Activated CD4-positive, alpha-beta memory T cell treated with anti-CD3 and anti-CD28 coated beads, Interleukin-2, amount 10 ng/mL, durations not matched to agents 7 days and 5 days (primary cell): ENCODE measurements around the gene PGLYRP4. TPM values are rescaled to one million over a fixed set of nuclear protein-coding genes. Genes with fewer than 3 reads are reported as not detected.

Source experiments
- CTCF ChIA-PET: fragments of 350-600 bp; sonication (Branson Sonifier 250); formaldehyde crosslinking; loops from one replicate; lab custom pipeline; 2021; ENCODE audit warnings: antibody characterized with exemption, inconsistent platforms; lab: Charles Lee
- POLR2A ChIA-PET: fragments of 350-600 bp; sonication (Branson Sonifier 250); formaldehyde crosslinking; loops from one replicate; lab custom pipeline; 2021; ENCODE audit warnings: antibody characterized with exemption; lab: Charles Lee
- DNase-seq: peaks from one replicate; pipeline ENCODE4 v3.0.0-alpha.2; 2020
- H3K27ac Mint-ChIP-seq: one replicate; pipeline ENCODE4 v1.8.0; 2021; ENCODE audit warnings: mild to moderate bottlenecking, mixed read lengths
- H3K27me3 Mint-ChIP-seq: one replicate; pipeline ENCODE4 v1.8.0; 2021; ENCODE audit warnings: mixed read lengths
- H3K36me3 Mint-ChIP-seq: one replicate; pipeline ENCODE4 v1.8.0; 2021; ENCODE audit warnings: low read depth, mixed read lengths
- H3K4me1 Mint-ChIP-seq: one replicate; pipeline ENCODE4 v1.8.0; 2021; ENCODE audit warnings: mixed read lengths
- H3K4me3 Mint-ChIP-seq: one replicate; pipeline ENCODE4 v1.8.0; 2021; ENCODE audit warnings: mild to moderate bottlenecking, mixed read lengths
- H3K9me3 Mint-ChIP-seq: one replicate; pipeline ENCODE4 v1.8.0; 2021; ENCODE audit warnings: mixed read lengths
- total RNA-seq, 2 experiments: library from RNA; stranded (reverse); gene quantifications; one replicate each; pipeline ENCODE4 v1.2.3, GENCODE V29; 2021

Gene PGLYRP4
- total RNA-seq: not detected

DNA sequence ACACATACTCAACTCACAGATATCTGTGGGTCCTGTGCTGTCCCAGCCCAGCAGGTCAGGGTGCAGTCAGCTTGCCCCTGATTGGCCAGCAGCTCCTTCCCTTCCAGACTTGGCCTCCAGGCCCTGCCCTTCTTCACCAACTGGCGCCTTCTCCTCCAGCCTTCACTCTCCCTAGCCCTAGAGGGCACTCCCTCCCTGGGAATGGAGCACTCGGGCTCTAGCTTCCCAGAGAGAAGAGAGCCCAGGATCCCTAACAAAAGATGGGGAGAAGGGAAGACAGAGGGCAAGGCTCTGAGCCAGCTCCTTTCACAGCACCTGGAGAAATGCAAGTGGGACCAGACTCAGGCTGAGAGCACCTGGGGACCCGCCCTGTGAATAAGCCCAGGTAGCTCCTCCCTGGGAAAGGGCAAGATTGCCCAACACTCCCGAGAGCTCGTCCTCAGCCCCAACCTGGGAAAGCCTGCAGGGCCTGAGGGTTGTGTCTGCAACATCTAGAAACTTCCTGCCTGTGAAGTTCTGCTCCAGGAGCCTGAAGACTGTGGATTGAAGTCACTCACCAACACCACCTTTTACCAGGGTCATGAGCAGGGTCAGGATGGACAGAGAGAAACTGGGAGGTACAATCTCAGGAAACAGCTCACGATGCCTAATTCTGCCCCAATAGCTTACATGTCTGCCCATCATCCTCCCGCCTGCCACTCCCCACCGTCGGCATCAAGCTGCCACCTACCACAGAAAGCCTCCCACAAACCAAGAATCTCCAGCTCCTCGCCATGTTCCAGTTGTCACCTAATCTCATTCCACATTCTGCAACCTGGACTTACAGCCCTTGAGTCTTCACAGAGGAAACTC lies at the start of gene PGLYRP4:
Gene PGLYRP4, minus strand, starts transcription at position 331 of the 852 bp plus-strand sequence. CDS start 909 bp downstream, outside the sequence.
- Mint-ChIP-seq H3K9me3 (no peaks in the 10 kb centered on the region), H3K27me3 (peaks cover 29% of the 10 kb centered on the region), H3K4me3 (no peak within 1 kb of the TSS), H3K4me1 (peaks cover 17% of the 10 kb centered on the region), H3K27ac (no peak within 1 kb of the TSS), H3K36me3 (no peaks in the 10 kb centered on the region)
- no peak for DNase-seq
- CTCF ChIA-PET: interaction anchor here (1.5 kb wide), 1 partner anchor 146 kb away, joined by 6 read pairs; no protein-coding TSS in a partner anchor
- POLR2A ChIA-PET: no interaction called here

GRCh38 chr1:153397924-153398651 lies 49.4 kb upstream of the PGLYRP4 start:
- H3K4me3 Mint-ChIP-seq: no peak overlapping the region

GRCh38 chr1:153397051-153397923 lies 48.6 kb upstream of the PGLYRP4 start:
- Mint-ChIP-seq H3K36me3 (no peaks in the 10 kb centered on the region), H3K27me3 (peaks cover 18% of the 10 kb centered on the region), H3K4me1 (no peaks in the 10 kb centered on the region), H3K27ac (no peak overlapping the region), H3K4me3 (no peak overlapping the region), H3K9me3 (no peaks in the 10 kb centered on the region)
- no peak for DNase-seq
- POLR2A ChIA-PET: no interaction called here
- CTCF ChIA-PET: no interaction called here

More at GRCh38 chr1:153397924-153398651, 49.4 kb upstream of the PGLYRP4 start:
- Mint-ChIP-seq H3K36me3 (no peaks in the 10 kb centered on the region), H3K4me1 (no peaks in the 10 kb centered on the region), H3K27me3 (peaks cover 15% of the 10 kb centered on the region), H3K27ac (no peak overlapping the region), H3K9me3 (no peaks in the 10 kb centered on the region)
- no peak for DNase-seq
- POLR2A ChIA-PET: no interaction called here
- CTCF ChIA-PET: no interaction called here

- ChIA-PET POLR2A (no interaction called here), CTCF (no interaction called here)
- Mint-ChIP-seq H3K4me3 (no peak overlapping the region), H3K4me1 (no peaks in the 10 kb centered on the region), H3K36me3 (no peaks in the 10 kb centered on the region), H3K9me3 (no peaks in the 10 kb centered on the region), H3K27ac (no peak overlapping the region), H3K27me3 (peaks cover 16% of the 10 kb centered on the region)
- DNase-seq: no peak
Observed at GRCh38 chr1:153396461-153396860, 47.8 kb upstream of the PGLYRP4 start.

GRCh38 chr1:153395776-153396175 lies 47.1 kb upstream of the PGLYRP4 start:
- Mint-ChIP-seq H3K4me3 (no peak overlapping the region), H3K4me1 (no peaks in the 10 kb centered on the region), H3K36me3 (no peaks in the 10 kb centered on the region), H3K27ac (no peak overlapping the region), H3K9me3 (no peaks in the 10 kb centered on the region), H3K27me3 (peaks cover 15% of the 10 kb centered on the region)
- ChIA-PET POLR2A (no interaction called here), CTCF (no interaction called here)
- DNase-seq: no peak

DNA sequence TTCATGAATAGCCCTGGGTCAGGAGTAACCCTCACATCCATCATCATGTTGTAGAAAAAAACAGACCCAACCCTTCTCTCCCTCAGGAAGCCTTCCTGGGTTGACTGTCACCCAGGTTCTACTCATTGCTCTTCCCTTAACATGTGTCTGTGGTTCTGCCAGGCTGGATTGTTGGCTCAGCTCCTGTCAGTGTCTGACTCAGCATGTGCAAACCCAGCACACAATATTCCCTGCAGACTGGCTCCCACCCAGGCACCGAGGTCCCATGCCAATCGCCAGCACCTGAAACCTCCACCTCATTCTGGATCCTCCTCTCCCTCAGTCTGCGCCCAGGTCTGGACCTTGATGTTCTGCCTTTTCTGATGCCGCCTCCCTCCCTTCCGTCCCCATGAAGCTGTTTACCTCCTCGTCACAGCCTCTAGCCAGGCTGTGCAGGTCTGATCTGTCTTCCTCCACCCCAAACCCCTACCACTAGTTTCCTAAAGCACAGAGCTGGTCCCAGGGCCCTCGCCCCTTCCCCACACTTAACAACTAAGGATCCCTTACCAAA lies 46.6 kb upstream of the PGLYRP4 start:
- no peak for DNase-seq
- Mint-ChIP-seq H3K36me3 (no peaks in the 10 kb centered on the region), H3K4me3 (no peak overlapping the region), H3K9me3 (no peaks in the 10 kb centered on the region), H3K27me3 (peaks cover 15% of the 10 kb centered on the region), H3K27ac (no peak overlapping the region), H3K4me1 (no peaks in the 10 kb centered on the region)
- ChIA-PET POLR2A (no interaction called here), CTCF (no interaction called here)

- no peak for DNase-seq
- H3K36me3 Mint-ChIP-seq: no peaks in the 10 kb centered on the region
- POLR2A ChIA-PET: no interaction called here
- no peak overlapping the region for H3K4me3 Mint-ChIP-seq
- no peaks in the 10 kb centered on the region for H3K4me1 Mint-ChIP-seq
- H3K27me3 Mint-ChIP-seq: peaks cover 17% of the 10 kb centered on the region
- CTCF ChIA-PET: no interaction called here
- H3K27ac Mint-ChIP-seq: no peak overlapping the region
- H3K9me3 Mint-ChIP-seq: no peaks in the 10 kb centered on the region
Observed at GRCh38 chr1:153394391-153394790, 45.8 kb upstream of the PGLYRP4 start.

DNA sequence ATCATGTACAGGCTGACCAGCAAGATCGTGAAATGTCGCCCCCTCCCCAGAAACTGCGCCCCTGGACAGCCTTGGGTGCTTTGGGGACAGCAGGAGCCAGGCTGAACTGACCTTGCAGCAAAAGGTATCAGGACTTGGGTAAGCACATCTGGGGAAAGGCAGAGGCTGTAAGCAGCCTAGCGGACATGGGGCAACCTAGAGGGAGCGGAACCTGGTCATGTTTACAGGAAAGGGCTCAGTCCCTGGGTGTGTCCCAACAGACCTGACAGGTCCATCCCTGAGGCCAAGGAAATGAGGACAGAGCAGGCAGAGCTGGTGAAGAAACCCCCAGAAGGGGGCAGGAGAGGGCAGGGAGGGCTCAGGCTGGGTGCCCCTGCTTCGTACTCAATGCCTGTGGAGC lies 45.3 kb upstream of the PGLYRP4 start:
- no peak overlapping the region for H3K27ac Mint-ChIP-seq
- peaks cover 20% of the 10 kb centered on the region for H3K27me3 Mint-ChIP-seq
- H3K9me3 Mint-ChIP-seq: no peaks in the 10 kb centered on the region
- POLR2A ChIA-PET: no interaction called here
- no peaks in the 10 kb centered on the region for H3K4me1 Mint-ChIP-seq
- no peaks in the 10 kb centered on the region for H3K36me3 Mint-ChIP-seq
- H3K4me3 Mint-ChIP-seq: no peak overlapping the region
- CTCF ChIA-PET: no interaction called here
- DNase-seq: no peak

GRCh38 chr1:153392822-153393221 lies 44.2 kb upstream of the PGLYRP4 start:
- H3K4me3 Mint-ChIP-seq: no peak overlapping the region
- H3K27me3 Mint-ChIP-seq: peaks cover 20% of the 10 kb centered on the region
- POLR2A ChIA-PET: no interaction called here
- no peaks in the 10 kb centered on the region for H3K36me3 Mint-ChIP-seq
- no peak overlapping the region for H3K27ac Mint-ChIP-seq
- no peaks in the 10 kb centered on the region for H3K9me3 Mint-ChIP-seq
- no peak for DNase-seq
- H3K4me1 Mint-ChIP-seq: no peaks in the 10 kb centered on the region
- CTCF ChIA-PET: no interaction called here

GRCh38 chr1:153392258-153392657 lies 43.6 kb upstream of the PGLYRP4 start:
- Mint-ChIP-seq H3K4me1 (no peaks in the 10 kb centered on the region), H3K36me3 (no peaks in the 10 kb centered on the region), H3K9me3 (no peaks in the 10 kb centered on the region), H3K27me3 (peaks cover 20% of the 10 kb centered on the region), H3K4me3 (no peak overlapping the region), H3K27ac (no peak overlapping the region)
- ChIA-PET POLR2A (no interaction called here), CTCF (no interaction called here)
- DNase-seq: no peak

GRCh38 chr1:153390938-153391710 lies 42.5 kb upstream of the PGLYRP4 start, which contains the start of gene S100A8:
Gene S100A8 (minus strand): TSS chr1:153391073. CDS start chr1:153390535, 538 bp downstream.
- ChIA-PET POLR2A (no interaction called here), CTCF (no interaction called here)
- H3K4me1 Mint-ChIP-seq: peaks cover 7% of the 10 kb centered on the region
- H3K4me3 Mint-ChIP-seq: no peak within 1 kb of the TSS
- H3K27me3 Mint-ChIP-seq: peaks cover 20% of the 10 kb centered on the region
- no peak within 1 kb of the TSS for H3K27ac Mint-ChIP-seq
- no peak for DNase-seq
- no peaks in the 10 kb centered on the region for H3K9me3 Mint-ChIP-seq
- no peaks in the 10 kb centered on the region for H3K36me3 Mint-ChIP-seq
